GM19351 (cell line): ENCODE results near the gene TADA1.
"Not testable (repeated sequence)": the region's sequence is repeated elsewhere in the genome, so short reads cannot be mapped to it uniquely, and the experiment has no call there.

Source experiments
- ATAC-seq: cut with Tn5 transposase; IDR thresholded peaks from one replicate; pipeline ENCODE4 v1.9.1; 2021; ENCODE audit warnings: mild to moderate bottlenecking, moderate library complexity; ENCODE audit not compliant: unreplicated experiment

TADA1 gene

GRCh38 chr1:166899769-166900168 is 23.7 kb upstream of the TADA1 start:
- no peak for ATAC-seq

- no peak for ATAC-seq
Measured at GRCh38 chr1:166895766-166896165, 19.7 kb upstream of the TADA1 start.

- ATAC-seq = no peak
Measured at GRCh38 chr1:166889776-166890175, 13.7 kb upstream of the TADA1 start.

- ATAC-seq = no peak
Measured at GRCh38 chr1:166888373-166889111, 12.5 kb upstream of the TADA1 start.

- no peak for ATAC-seq
Measured at GRCh38 chr1:166884971-166885370, 8.9 kb upstream of the TADA1 start.

GRCh38 chr1:166884040-166884642 is 8.1 kb upstream of the TADA1 start:
- peak; percentile 88 for ATAC-seq

- ATAC-seq = no peak
Measured at GRCh38 chr1:166882893-166883292, 6.8 kb upstream of the TADA1 start.

GRCh38 chr1:166878173-166878917 is 2.3 kb upstream of the TADA1 start:
- not testable (repeated sequence) for ATAC-seq

GRCh38 chr1:166876540-166876838 is 425 bp upstream of the TADA1 start:
- peak; percentile 0 for ATAC-seq

- no peak for ATAC-seq
Measured at GRCh38 chr1:166875302-166875733, 746 bp downstream of the TADA1 start.

GRCh38 chr1:166874464-166874863 is 1.6 kb downstream of the TADA1 start:
- ATAC-seq = no peak

GRCh38 chr1:166870584-166870983 is 5.5 kb downstream of the TADA1 start:
- no peak for ATAC-seq

GRCh38 chr1:166869318-166870099 is 6.6 kb downstream of the TADA1 start:
- no peak for ATAC-seq

GRCh38 chr1:166868639-166869038 is 7.4 kb downstream of the TADA1 start:
- no peak for ATAC-seq

GRCh38 chr1:166865926-166866325 is 10.1 kb downstream of the TADA1 start:
- ATAC-seq = no peak

- ATAC-seq = no peak
Measured at GRCh38 chr1:166859597-166859996, 16.5 kb downstream of the TADA1 start.

- no peak for ATAC-seq
Measured at GRCh38 chr1:166858726-166859419, 17.2 kb downstream of the TADA1 start.

- ATAC-seq = no peak
Measured at GRCh38 chr1:166857995-166858394, 18.1 kb downstream of the TADA1 start.

GRCh38 chr1:166855558-166855957 is 20.5 kb downstream of the TADA1 start:
- no peak for ATAC-seq

- ATAC-seq = no peak
Measured at GRCh38 chr1:166852918-166853317, 23.1 kb downstream of the TADA1 start.

GRCh38 chr1:166849135-166849534 is 26.9 kb downstream of the TADA1 start:
- no peak for ATAC-seq
